ENCODE measurements around the gene INO80.

The INO80 gene

GRCh38 chr15:41039121-41039520 is 77.0 kb downstream of the INO80 start:
- no peak for DNase-seq

- DNase-seq, result no peak
These were observed 84.1 kb downstream of the INO80 start for GRCh38 chr15:41032079-41032328.

DNA sequence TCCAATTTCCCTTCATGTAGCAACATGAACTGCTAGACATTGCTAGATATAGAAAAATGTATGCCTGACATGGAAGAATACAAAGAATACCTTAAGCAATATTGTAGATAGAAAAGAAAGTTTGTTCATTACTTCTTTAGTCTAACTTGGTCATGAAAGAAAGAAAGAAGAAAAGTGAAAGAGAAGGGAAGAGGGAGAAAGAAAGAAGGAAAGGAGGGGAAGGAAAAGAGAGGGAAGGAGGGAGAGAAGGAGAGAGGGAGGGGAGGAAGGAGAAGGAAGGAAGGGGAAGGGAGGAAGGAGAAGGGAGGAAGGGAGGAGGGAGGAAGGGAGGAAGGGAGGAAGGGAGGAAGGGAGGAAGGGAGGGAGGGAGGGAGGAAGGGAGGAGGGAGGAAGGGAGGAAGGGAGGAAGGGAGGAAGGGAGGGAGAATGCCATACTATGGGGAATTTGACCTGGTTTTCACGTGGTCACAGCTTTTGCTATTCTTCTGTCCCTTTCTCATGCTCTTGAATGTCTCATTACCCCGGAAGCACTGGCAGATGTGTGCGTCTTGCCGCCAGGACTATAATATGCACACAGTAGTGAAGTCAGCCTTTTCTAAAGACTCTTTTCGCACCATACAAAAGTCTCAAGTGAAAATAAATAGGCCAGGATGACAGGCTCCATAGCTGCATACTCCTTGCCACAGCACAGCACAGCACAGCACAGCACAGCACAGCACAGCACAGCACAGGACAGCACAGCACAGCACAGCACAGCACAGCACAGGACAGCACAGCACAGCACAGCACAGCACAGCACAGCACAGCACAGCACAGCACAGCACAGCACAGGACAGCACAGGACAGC is 84.6 kb downstream of the INO80 start:
- DNase-seq, result no peak

DNA sequence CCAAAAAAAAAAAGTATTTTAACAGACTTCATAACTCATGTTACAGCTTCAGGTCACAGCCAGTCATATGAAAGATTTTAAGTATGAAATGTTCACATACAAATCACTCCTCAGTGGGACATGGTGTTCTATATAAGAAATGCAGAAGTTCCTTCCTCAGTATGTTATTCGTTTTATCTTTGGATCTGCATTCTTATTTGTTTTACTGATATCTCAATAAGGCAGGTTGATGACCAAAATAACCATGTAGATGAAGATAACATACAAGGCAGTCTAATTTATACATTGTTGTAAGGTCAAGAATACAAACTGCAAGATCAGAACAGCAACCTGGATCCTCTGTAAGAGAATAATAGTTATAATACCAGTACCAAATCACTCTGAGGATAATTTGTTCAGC is 87.2 kb downstream of the INO80 start:
- no peak for DNase-seq

DNA sequence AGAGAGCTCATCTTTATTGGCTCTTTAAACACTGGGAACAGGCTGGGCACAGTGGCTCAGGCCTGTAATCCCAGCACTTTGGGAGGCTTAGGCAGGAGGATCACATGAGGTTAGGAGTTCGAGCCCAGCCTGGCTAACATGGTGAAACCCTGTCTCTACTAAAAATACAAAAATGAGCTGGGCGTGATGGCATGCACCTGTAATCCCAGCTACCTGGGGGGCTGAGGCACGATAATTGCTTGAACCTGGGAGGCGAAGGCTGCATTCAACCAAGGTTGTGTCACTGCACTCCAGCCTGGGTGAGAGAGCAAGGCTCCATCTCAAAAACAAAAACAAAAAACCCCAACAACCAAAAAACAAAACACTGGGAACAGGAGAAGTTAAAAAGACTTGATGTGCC is 90.7 kb downstream of the INO80 start:
- no peak for DNase-seq

GRCh38 chr15:41024885-41025284 is 91.2 kb downstream of the INO80 start:
- DNase-seq, result no peak

GRCh38 chr15:41024131-41024530 is 91.9 kb downstream of the INO80 start:
- DNase-seq, result no peak

DNA sequence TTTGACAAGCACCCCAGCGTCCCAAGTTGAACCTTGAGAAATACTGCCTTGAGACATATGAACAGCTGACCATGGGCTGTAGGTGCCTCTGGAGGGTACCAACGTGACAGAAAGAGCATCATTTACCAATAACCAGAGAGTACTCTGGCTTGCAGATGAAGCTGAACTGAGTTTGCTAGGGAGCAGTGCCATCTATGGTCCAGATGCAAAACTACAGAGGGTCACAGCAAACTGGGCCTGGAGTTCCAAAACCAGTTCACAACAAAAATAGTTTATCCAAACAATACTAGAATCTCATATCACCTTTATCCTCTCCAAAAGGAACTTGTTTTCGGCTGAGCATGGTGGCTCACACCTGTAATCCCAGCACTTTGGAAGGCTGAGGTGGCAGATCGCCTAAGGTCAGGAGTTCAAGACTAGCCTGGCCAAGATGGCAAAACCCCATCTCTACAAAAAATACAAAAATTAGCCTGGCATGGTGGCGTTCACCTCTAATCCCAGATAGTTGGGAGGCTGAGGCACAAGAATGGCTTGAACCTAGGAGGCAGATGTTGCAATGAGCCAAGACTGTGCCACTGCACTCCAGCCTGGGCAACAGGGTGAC is 93.5 kb downstream of the INO80 start:
- peak; percentile 27 for DNase-seq

DNA sequence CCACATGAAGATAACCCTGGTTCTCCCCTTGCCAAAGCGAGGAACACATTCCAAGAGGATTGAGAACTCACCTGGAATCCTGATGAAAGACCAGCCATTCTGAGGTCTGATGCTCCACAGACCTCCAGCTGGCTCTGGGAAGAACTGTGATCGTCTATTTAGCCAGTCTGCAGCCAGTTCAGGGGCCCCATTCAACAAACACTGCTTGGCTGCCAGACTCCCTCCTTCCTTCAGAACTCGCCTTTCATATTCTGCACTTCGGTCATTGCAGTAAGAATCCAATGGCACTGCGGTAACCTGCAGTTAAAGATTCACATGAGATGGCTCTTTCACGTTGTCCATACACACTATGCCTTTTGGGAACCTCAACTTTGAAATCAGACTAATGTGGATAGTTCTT is 95.3 kb downstream of the INO80 start:
- no peak for DNase-seq

GRCh38 chr15:41020311-41020710 is 95.8 kb downstream of the INO80 start:
- no peak for DNase-seq

GRCh38 chr15:41019174-41019573 is 96.9 kb downstream of the INO80 start:
- DNase-seq, result no peak

DNA sequence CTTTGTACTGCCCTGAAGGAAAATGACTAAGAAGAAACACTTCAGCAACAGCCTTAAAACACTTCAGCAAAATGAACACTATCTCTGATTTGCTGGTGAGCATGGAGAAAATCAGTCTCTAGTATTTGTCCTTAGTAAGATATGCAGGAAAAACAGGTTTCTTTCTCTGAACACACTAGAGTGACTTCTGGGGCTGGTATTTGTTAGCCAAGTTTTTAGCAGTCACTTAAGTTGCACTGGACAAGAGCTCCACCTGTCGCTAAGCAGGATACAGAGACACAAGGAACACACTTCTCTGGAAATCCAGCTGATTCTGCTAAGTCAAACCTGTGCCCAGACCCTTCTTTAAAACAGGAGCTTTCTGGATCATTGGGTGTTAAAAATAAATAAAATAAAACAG is 97.5 kb downstream of the INO80 start:
- no peak for DNase-seq

DNA sequence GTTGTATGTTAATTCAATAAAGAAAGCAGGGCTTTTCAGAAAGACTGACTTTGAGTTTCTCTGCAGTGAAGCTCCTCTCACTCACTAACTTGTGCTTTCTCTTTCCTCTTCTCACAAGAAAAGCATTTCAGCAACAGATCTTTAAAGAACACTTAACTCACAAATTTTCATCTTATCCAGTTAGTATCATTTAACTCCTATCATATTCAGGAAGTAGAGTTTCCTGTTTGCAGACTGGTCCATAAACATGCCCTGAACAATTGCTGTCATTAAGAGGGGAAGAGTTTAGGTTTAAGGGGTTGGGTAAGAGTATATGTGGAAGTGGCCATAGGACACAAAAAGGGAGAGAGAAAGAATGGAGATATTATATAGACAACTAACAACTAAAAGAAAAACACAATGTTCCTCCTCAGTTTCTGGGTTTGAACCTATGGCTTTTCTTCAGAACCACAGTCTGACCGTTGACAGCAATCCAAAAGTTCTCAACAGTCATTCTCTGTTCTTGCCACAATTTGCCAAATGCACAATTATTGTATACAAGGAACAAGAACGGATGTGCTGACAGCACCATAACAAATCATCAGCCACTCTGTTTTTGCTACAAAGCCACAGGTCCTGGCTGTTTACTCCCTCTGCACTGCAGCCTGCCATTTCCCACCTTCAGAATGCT is 98.9 kb downstream of the INO80 start:
- no peak for DNase-seq

- DNase-seq, result no peak
These were observed 102.2 kb downstream of the INO80 start for GRCh38 chr15:41013691-41014414.

- DNase-seq, result no peak
These were observed 104.8 kb downstream of the INO80 start for GRCh38 chr15:41011055-41011815.

DNA sequence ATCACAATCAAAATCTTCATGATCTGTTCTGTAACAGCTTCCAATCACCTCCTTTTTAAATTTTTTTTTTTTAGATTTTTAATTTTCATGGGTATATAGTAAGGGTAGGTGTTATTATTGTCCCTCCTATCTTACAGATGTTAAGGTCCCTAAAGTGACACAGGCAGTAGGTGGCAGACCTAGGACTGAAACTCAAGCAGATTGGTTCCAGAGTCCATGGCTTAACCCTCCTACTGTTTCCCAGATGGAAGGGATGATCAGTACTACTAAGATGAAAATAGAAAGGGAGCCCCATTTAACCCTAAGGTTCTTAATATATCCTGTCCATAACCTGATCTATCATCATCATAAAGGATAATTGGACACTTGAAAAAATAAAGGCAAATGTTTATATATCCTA is 105.7 kb downstream of the INO80 start:
- no peak for DNase-seq

DNA sequence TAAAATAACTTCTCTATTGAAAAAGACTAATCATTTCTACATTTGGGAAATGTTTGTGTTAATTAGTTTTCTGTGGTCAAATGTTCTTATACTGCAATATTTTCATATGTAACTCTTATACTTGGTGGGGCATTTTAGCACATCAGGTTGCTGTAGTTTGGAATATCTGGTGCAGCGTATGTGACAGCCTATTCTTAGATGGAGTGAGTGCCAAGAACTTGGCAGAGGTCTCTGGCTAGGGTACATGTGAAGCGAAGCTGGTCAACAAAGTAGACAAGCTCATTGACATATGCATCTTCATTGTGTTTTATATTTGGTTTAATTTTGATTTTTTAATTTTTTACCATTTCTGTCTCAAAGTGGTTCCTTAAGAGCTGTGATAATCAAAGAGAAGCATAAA is 109.6 kb downstream of the INO80 start:
- no peak for DNase-seq

GRCh38 chr15:41004490-41004889 is 111.6 kb downstream of the INO80 start:
- no peak for DNase-seq

DNA sequence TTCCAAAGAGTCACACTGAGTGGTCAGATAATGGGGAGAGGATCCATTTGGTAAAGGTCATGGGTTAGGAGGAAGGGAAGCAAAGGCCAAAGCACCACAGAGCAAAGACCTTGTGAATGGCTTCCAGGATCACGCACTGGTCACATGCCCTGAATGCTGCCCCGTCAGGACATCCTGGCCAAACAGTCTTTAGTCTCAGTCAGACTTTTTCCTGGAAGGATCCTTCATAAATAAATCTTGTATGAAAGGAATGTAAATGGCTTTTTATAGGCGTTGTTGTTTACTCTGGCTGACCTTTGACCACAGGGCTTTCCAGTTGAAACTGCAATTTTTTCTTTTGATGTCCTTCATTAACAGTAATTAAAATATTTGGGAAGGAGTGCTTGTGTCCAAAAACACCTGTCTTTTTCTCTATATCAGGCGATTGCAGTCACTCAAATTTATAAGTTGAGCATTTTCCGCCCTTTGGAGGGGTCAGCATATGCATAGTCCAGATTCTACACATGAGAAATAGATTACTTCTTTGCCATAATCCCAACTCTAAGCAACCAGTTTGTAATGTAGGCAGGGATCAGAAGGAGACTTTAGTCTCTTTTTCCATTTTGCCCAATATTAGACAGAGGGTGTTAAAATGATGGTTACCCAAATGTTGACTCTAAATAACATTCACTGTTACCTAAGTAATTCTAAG is 114.4 kb downstream of the INO80 start:
- no peak for DNase-seq

GRCh38 chr15:40999190-40999589 is 116.9 kb downstream of the INO80 start:
- DNase-seq, result no peak

DNA sequence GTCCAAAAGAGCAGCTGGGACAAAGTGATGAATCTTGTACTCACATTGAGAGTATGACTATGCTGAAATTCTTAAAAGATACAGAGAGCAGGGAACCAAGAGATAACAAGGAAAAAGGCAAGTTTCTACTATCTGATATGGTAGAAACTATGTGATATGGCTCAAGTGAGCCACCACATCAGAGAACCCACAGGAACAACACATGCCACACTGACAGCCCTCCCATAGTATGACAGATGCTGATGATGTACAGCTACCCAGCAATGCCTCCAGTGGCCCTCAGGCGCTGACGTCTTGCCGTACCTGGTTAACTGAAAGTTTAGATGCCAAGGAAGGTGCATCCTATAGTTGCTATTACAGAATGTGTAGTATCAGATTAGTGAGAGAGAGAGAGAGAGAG is 120.4 kb downstream of the INO80 start:
- DNase-seq, result no peak

DNA sequence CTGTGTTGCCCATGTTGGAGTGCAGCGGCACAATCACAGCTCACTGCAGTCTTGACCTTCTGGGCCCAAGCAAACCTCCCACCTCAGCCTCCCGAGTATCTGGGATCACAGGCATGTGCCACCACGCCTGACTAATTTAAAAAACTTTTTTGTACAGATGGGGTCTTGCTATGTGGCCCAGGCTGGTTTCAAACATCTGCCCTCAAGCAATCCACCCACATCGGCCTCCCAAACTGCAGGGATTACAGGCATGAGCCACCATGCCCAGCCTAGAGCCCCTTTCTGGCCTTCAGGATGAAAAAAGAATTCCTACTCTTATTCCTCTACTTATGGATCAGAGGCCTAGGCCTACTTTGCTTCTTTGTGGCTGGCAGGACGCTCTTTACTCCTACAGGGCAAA is 123.3 kb downstream of the INO80 start:
- no peak for DNase-seq

Measured in stimulated activated CD4-positive, alpha-beta T cell treated with anti-CD3 and anti-CD28 coated beads, Interleukin-4, amount 100 ng/mL, for 24 hours (primary cell).